Esophagus muscularis mucosa (tissue), 4 donors: ENCODE data around the gene IFNL2. TPM values are rescaled to one million over a fixed set of nuclear protein-coding genes. Genes with fewer than 3 reads are reported as not detected.

Source experiments
- DNase-seq: peaks from one replicate; pipeline ENCODE4 v3.0.0-alpha.2; 2017; ENCODE audit errors: extremely low spot score
- H3K27ac ChIP-seq, 4 donors: fragments of 200-600 bp; sonication (generic); replicated peaks in 1 of 4; 1 replicate in 3 of 4; 2 replicates in 1 of 4; pipeline ENCODE4 v1.5.1; 2016 to 2019; ENCODE audit warnings: mild to moderate bottlenecking in 1 of 4
- H3K27me3 ChIP-seq, 4 donors: fragments of 200-600 bp; sonication (generic); one replicate each; pipeline versions ENCODE4 v1.5.1 to v1.6.0; 2016 to 2019
- H3K36me3 ChIP-seq, 4 donors: fragments of 200-600 bp; sonication (generic); one replicate each; pipeline ENCODE4 v1.5.1; 2016 to 2019
- H3K4me1 ChIP-seq, 4 donors: fragments of 200-600 bp; sonication (generic); one replicate each; pipeline ENCODE4 v1.5.1; 2016 to 2019
- H3K4me3 ChIP-seq, 4 donors: fragments of 200-600 bp; sonication (generic); 1 replicate in 2 of 4; 2 replicates in 2 of 4; pipeline ENCODE4 v1.5.1; 2016 to 2019; ENCODE audit warnings: mild to moderate bottlenecking in 4 of 4, moderate library complexity in 1 of 4
- H3K9me3 ChIP-seq, 4 donors: fragments of 200-600 bp; sonication (generic); 1 replicate in 3 of 4; 2 replicates in 1 of 4; pipeline ENCODE4 v1.5.1; 2016 to 2019
- EP300 ChIP-seq: sonication (generic); formaldehyde crosslinking; IDR thresholded peaks from one replicate; pipeline ENCODE4 v1.6.1; 2017; ENCODE audit warnings: antibody characterized with exemption
- POLR2A ChIP-seq: fragments of 450-650 bp; IDR thresholded peaks from one replicate; pipeline ENCODE4 v1.6.1; 2017; ENCODE audit warnings: antibody characterized with exemption, moderate library complexity, mild to moderate bottlenecking, low read depth
- POLR2AphosphoS5 ChIP-seq, 2 donors: sonication (generic); formaldehyde crosslinking; IDR thresholded peaks; one replicate each; pipeline ENCODE4 v1.6.1; 2017; ENCODE audit warnings: antibody characterized with exemption in 2 of 2
- WGBS: methylation state at CpG from one replicate; pipeline ENCODE4 v1.1.5; 2018; 5-methylcytosine and 5-hydroxymethylcytosine counted together
- intact Hi-C: fragments of 100-400 bp; cut with DNase I; formaldehyde crosslinking; loops from one replicate; pipeline ENCODE4 v1.15.1; 2023
- total RNA-seq, 4 donors: library from RNA; depleted of rRNA; stranded (reverse); fragments of >200 nt; gene quantifications; one replicate each; pipeline versions ENCODE4 v1.1.0 to v1.2.1, GENCODE V29; 2016
- TF ChIP-seq, protein P1 (sequence below), 3 experiments: fragments of 200-600 bp in 2 of 3; fragments of 450-650 bp in 1 of 3; sonication (generic) in 2 of 3; IDR thresholded peaks; one replicate each; pipeline ENCODE4 v1.5.1; 2017 to 2019; ENCODE audit warnings: antibody characterized with exemption in 3 of 3, mild to moderate bottlenecking in 2 of 3, moderate library complexity in 1 of 3

The IFNL2 gene
- total RNA-seq, 4 donors from 2014 or later: not detected

DNA sequence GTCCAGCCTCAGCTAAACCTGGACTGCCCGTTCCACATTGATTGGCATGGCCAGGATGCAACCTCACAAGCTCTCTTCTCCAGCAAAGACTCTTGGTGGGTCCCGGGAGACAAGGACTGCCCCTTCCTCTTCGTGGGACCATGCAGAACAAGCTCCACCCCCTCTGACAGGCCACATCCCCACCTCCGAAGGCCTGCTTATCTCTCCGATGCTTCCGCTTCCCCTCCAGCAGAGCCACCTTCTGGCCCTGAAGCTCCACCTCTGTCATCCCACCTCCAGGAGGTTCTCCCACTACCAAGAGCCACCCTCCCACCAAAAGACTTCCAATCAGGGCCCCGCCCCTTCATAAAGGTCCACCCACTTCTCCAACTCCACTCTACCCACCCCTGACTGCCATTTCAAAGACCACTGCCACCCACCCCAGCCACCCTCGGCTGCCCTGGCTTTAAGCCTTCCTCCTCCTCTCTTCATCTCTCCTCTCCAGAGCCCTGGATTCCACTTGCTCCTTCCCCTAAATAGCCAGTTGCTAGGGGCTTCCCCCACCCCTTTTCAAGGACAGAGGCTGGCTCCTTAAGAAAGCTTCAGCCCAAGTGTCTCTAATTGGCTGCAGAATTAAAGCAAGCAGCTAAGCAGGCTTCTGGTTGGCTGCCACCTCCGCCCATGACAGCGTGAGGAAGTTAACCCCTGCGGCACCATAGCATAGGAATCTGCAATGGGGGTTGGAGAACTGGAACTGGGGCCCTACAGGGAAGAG lies 42.5 kb downstream of the IFNL2 start:
- Histone ChIP-seq H3K9me3 (no peaks in the 10 kb centered on the region), H3K27me3 (peaks cover 0 to 57% (median 21%) of the 10 kb centered on the region in 4 donors), H3K4me3 (no peak overlapping the region), H3K27ac (no peak overlapping the region), H3K4me1 (peaks cover 8 to 20% (median 13%) of the 10 kb centered on the region in 4 donors), H3K36me3 (peaks cover 0 to 29% (median 9%) of the 10 kb centered on the region in 4 donors)
- DNase-seq: no peak
- TF ChIP-seq, protein P1, sequence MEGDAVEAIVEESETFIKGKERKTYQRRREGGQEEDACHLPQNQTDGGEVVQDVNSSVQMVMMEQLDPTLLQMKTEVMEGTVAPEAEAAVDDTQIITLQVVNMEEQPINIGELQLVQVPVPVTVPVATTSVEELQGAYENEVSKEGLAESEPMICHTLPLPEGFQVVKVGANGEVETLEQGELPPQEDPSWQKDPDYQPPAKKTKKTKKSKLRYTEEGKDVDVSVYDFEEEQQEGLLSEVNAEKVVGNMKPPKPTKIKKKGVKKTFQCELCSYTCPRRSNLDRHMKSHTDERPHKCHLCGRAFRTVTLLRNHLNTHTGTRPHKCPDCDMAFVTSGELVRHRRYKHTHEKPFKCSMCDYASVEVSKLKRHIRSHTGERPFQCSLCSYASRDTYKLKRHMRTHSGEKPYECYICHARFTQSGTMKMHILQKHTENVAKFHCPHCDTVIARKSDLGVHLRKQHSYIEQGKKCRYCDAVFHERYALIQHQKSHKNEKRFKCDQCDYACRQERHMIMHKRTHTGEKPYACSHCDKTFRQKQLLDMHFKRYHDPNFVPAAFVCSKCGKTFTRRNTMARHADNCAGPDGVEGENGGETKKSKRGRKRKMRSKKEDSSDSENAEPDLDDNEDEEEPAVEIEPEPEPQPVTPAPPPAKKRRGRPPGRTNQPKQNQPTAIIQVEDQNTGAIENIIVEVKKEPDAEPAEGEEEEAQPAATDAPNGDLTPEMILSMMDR (IDR thresholded peaks at IDR 0.05): no peak
- TF ChIP-seq POLR2A (no peak), POLR2AphosphoS5 (IDR thresholded peaks at IDR 0.05) (no peak), EP300 (no peak)
- intact Hi-C loops: no loop called here
- 74% methylated on average over 11 of the region's 11 CpGs for WGBS

DNA sequence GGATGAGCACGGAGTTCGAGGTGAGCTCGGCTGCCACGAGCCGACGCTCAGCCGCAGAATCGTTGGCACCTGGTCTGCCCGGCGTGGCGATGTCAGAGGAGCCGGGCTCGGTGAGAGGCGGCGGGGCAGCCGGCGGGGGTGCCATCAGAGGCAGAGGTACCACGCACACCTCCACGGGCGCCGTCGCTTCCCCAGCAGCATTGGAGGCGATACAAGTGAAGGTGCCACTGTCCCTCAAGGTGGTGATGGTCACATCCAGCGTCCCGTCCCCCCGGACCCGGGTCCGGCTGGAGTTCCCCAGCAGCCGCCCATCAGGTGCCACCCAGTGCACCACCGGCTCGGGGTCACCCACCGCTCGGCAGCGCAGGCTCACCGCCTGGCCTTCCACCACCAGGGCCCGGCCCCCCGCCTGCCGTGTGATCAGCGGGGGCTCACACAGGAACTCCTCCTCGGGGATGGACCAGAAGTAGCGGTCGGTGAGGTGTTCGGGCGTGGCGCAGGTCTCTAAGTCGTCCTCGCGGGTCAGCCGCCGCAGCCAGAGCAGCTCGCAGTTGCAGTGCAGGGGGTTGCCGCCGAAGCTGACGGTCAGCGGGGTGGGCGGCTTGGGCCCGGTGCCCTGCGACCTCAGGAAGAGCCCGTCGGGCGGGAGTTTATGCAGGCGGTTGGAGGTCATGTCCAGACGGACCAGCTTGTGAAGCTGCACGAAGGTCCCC lies 46.0 kb downstream of the IFNL2 start:
- Histone ChIP-seq H3K4me1 (no peaks in the 10 kb centered on the region), H3K27ac (no peak overlapping the region), H3K9me3 (no peaks in the 10 kb centered on the region), H3K4me3 (no peak overlapping the region), H3K27me3 (peaks cover 0 to 23% (median 0%) of the 10 kb centered on the region in 4 donors), H3K36me3 (peaks cover 0 to 29% (median 9%) of the 10 kb centered on the region in 4 donors)
- TF ChIP-seq EP300 (no peak), POLR2A (no peak), POLR2AphosphoS5 (IDR thresholded peaks at IDR 0.05) (no peak)
- TF ChIP-seq, protein P1 (IDR thresholded peaks at IDR 0.05): no peak
- no peak for DNase-seq
- intact Hi-C loops: no loop called here
- 94% methylated on average over 32 of the region's 64 CpGs for WGBS

DNA sequence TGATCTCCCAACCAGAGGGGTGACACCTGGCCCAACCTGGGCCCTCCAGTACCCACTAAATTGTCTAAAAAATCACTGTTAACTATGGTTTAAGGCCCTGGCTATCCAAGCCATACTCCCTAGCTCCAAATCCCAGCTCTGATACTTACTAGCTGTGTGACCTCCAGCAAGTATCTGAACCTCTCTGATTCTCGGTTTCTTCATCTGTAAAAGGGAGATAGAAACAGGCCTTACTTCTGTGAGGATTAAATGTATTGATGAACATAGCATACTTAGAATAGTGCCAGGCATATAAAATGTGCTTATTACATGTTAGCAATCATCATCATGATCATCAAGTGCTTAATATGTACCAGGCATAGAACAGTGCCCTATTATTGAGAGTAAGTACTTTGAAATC lies 47.7 kb downstream of the IFNL2 start:
- Histone ChIP-seq H3K27ac (no peak overlapping the region), H3K4me1 (peaks cover 4 to 15% (median 11%) of the 10 kb centered on the region in 4 donors), H3K36me3 (peaks cover 0 to 29% (median 9%) of the 10 kb centered on the region in 4 donors), H3K27me3 (peaks cover 0 to 27% (median 0%) of the 10 kb centered on the region in 4 donors), H3K4me3 (no peak overlapping the region), H3K9me3 (no peaks in the 10 kb centered on the region)
- DNase-seq: no peak
- TF ChIP-seq, protein P1 (IDR thresholded peaks at IDR 0.05): no peak
- 86% methylated on average over 1 of the region's 1 CpG for WGBS
- intact Hi-C loops: no loop called here

GRCh38 chr19:39316627-39317321 lies 48.6 kb downstream of the IFNL2 start:
- H3K4me1 ChIP-seq: peaks cover 4 to 17% (median 14%) of the 10 kb centered on the region in 4 donors
- H3K9me3 ChIP-seq: no peaks in the 10 kb centered on the region
- intact Hi-C loops: no loop called here
- peaks cover 0 to 25% (median 0%) of the 10 kb centered on the region in 4 donors for H3K27me3 ChIP-seq
- no peak for DNase-seq
- no peak overlapping the region for H3K4me3 ChIP-seq
- peaks cover 0 to 29% (median 9%) of the 10 kb centered on the region in 4 donors for H3K36me3 ChIP-seq
- TF ChIP-seq POLR2AphosphoS5 (IDR thresholded peaks at IDR 0.05): no peak
- TF ChIP-seq, protein P1 (IDR thresholded peaks at IDR 0.05): no peak
- no peak for TF ChIP-seq POLR2A
- TF ChIP-seq EP300: no peak
- 95% methylated on average over 12 of the region's 12 CpGs for WGBS
- H3K27ac ChIP-seq: no peak overlapping the region
